Spleen (tissue), 7 donors: ENCODE results near the gene TCEA2.

Source experiments
- POLR2A ChIP-seq, 3 donors: fragments of 450-650 bp; IDR thresholded peaks; one replicate each; pipeline ENCODE4 v1.5.1; 2017; ENCODE audit warnings: antibody characterized with exemption in 3 of 3, mild to moderate bottlenecking in 1 of 3
- POLR2AphosphoS5 ChIP-seq, 3 donors: sonication (generic); formaldehyde crosslinking; IDR thresholded peaks; one replicate each; pipeline ENCODE4 v1.5.1; 2017; ENCODE audit warnings: antibody characterized with exemption in 3 of 3
- TF ChIP-seq, protein P1 (sequence below), 11 experiments: fragments of 200-600 bp in 7 of 11; fragments of 450-650 bp in 4 of 11; sonication (generic) in 4 of 11; IDR thresholded peaks in 8 of 11; conservative IDR thresholded peaks in 3 of 11; 1 replicate in 7 of 11; 2 replicates in 4 of 11; pipeline versions ENCODE4 v1.4.0 to v1.8.0; 2016 to 2021; ENCODE audit warnings: antibody characterized with exemption in 11 of 11, inconsistent platforms in 4 of 11, mild to moderate bottlenecking in 1 of 11
- donor health status: DM: no; HTN: no; CAD: no; lungs with moderate emphysema.
- donor health status: DM: no; HTN: no; CAD: no.
- donor health status: DM: no; HTN: no; CAD: no.

DNA sequence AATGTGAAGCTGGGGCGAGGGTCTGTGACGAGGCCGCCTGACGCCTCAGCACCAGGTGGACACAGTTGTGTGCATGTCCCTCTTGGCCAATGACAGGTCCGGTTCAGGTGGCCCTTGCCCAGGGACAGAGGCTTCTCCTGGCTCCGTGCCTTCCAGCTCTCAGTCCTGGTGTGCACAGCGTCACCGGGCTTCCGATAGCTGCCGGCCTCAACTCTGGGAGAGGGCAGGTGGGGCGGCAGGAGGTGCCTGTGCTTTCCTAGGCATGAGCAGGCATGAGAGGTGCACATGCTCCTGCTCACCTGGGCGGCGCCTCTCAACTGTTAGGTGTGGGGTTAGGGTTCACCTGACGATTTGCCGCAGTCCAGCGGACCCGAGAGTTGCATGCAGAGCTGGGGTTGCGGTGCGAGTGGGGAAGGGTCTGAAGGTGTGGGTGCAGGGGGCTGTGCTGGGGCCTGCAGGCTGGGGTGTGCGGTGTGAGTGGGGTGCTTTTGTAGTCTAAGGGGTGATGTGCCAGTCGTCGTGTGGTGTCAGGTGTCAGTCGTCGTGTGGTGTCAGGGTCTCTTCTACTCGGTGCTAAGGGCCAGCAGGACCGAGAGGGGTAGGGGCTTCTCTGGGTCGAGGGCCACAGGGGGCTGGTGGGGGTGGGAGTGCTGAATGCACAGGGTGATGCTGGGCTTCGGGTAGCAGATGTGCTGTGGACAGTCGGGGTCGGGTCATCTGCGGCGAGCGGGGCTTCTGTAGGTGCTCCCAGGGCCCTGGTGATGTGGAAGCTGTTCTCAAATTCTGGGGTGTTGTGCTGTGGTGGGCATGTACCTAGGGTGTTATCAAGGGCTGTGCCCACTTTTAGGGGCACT is 9.8 kb upstream of the TCEA2 start:
- TF ChIP-seq, protein P1, sequence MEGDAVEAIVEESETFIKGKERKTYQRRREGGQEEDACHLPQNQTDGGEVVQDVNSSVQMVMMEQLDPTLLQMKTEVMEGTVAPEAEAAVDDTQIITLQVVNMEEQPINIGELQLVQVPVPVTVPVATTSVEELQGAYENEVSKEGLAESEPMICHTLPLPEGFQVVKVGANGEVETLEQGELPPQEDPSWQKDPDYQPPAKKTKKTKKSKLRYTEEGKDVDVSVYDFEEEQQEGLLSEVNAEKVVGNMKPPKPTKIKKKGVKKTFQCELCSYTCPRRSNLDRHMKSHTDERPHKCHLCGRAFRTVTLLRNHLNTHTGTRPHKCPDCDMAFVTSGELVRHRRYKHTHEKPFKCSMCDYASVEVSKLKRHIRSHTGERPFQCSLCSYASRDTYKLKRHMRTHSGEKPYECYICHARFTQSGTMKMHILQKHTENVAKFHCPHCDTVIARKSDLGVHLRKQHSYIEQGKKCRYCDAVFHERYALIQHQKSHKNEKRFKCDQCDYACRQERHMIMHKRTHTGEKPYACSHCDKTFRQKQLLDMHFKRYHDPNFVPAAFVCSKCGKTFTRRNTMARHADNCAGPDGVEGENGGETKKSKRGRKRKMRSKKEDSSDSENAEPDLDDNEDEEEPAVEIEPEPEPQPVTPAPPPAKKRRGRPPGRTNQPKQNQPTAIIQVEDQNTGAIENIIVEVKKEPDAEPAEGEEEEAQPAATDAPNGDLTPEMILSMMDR (IDR thresholded peaks at IDR 0.05 in 8 of 11, conservative IDR thresholded peaks at IDR 0.05 in 3 of 11) = no peak
- no peak for TF ChIP-seq POLR2A (IDR thresholded peaks at IDR 0.05)
- no peak for TF ChIP-seq POLR2AphosphoS5 (IDR thresholded peaks at IDR 0.05)
